Germinal center (tissue), 1 donor: ENCODE results near the gene ZBTB7C.

Source experiments
- DNase-seq: peaks from one replicate; pipeline ENCODE4 v3.0.0; 2012; ENCODE audit warnings: mixed read lengths, low spot score

ZBTB7C gene

GRCh38 chr18:48163738-48164115 lies 245.5 kb downstream of the ZBTB7C start:
- no peak for DNase-seq

GRCh38 chr18:48162956-48163737 lies 246.0 kb downstream of the ZBTB7C start:
- DNase-seq, result no peak

GRCh38 chr18:48161911-48162698 lies 247.1 kb downstream of the ZBTB7C start:
- DNase-seq, result no peak

- peak; percentile 82 for DNase-seq
Measured at GRCh38 chr18:48161191-48161910, 247.8 kb downstream of the ZBTB7C start.

- DNase-seq, result no peak
Measured at GRCh38 chr18:48160622-48161021, 248.6 kb downstream of the ZBTB7C start.

- no peak for DNase-seq
Measured at GRCh38 chr18:48159816-48160215, 249.4 kb downstream of the ZBTB7C start.

- DNase-seq, result no peak
Measured at GRCh38 chr18:48158721-48159120, 250.5 kb downstream of the ZBTB7C start.

GRCh38 chr18:48157956-48158355 lies 251.2 kb downstream of the ZBTB7C start:
- no peak for DNase-seq

- DNase-seq, result no peak
Measured at GRCh38 chr18:48155856-48156255, 253.3 kb downstream of the ZBTB7C start.

GRCh38 chr18:48154828-48155227 lies 254.4 kb downstream of the ZBTB7C start:
- no peak for DNase-seq

GRCh38 chr18:48153613-48154481 lies 255.3 kb downstream of the ZBTB7C start:
- no peak for DNase-seq

- DNase-seq, result no peak
Measured at GRCh38 chr18:48152549-48152948, 256.6 kb downstream of the ZBTB7C start.

- DNase-seq, result no peak
Measured at GRCh38 chr18:48151421-48152065, 257.6 kb downstream of the ZBTB7C start.

GRCh38 chr18:48149020-48149685 lies 260.0 kb downstream of the ZBTB7C start:
- no peak for DNase-seq

- no peak for DNase-seq
Measured at GRCh38 chr18:48142994-48143393, 266.2 kb downstream of the ZBTB7C start.

- DNase-seq, result no peak
Measured at GRCh38 chr18:48142353-48142752, 266.8 kb downstream of the ZBTB7C start.

- no peak for DNase-seq
Measured at GRCh38 chr18:48140731-48141130, 268.5 kb downstream of the ZBTB7C start.

- DNase-seq, result no peak
Measured at GRCh38 chr18:48139431-48140347, 269.5 kb downstream of the ZBTB7C start.

GRCh38 chr18:48138660-48139430 lies 270.3 kb downstream of the ZBTB7C start:
- no peak for DNase-seq
